HG02938 (cell line): ENCODE results near the gene CHAF1B.

Experiments
- ATAC-seq: cut with Tn5 transposase; IDR thresholded peaks from one replicate; pipeline ENCODE4 v1.9.1; 2021; ENCODE audit warnings: mild to moderate bottlenecking, moderate library complexity; ENCODE audit not compliant: unreplicated experiment

CHAF1B gene

DNA sequence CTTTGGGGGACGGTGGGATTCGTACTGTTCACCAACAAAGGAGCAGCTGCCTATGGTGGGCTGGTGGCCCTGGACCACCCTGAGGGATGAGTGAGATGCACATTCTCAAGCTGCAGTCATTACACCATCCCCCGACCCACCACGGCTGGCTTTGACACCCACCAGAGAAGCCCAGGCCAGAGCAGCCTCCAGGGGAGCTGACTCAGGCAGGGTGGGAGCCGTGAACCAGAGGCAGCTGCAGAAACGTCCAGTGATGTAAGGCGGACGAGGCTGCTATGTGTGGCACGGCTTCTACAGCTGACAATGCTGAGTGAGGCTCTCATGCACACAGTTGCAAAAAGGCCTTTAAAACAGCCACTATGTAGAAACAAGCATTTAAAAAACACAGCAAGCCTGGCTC, 40.1 kb downstream of the CHAF1B start:
- no peak for ATAC-seq

DNA sequence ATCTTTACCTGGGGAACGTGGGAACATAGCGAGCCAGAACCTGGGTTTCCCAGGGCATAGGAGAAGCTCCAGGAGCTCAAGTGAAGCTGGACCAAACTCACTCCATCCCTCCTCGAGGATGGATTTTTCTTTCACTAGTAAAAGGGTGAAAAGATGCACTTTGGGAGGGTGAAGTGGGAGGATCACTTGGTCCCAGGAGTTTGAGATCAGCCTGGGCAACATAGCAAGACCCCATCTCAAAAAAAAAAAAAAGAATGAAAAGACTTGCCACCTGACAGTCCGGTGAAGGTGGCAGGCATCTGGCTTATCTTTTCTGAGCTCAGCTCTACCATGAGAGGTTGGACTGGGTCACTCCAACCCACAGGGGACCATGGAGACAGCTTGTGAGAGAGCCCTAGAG, 42.3 kb downstream of the CHAF1B start:
- ATAC-seq: no peak

DNA sequence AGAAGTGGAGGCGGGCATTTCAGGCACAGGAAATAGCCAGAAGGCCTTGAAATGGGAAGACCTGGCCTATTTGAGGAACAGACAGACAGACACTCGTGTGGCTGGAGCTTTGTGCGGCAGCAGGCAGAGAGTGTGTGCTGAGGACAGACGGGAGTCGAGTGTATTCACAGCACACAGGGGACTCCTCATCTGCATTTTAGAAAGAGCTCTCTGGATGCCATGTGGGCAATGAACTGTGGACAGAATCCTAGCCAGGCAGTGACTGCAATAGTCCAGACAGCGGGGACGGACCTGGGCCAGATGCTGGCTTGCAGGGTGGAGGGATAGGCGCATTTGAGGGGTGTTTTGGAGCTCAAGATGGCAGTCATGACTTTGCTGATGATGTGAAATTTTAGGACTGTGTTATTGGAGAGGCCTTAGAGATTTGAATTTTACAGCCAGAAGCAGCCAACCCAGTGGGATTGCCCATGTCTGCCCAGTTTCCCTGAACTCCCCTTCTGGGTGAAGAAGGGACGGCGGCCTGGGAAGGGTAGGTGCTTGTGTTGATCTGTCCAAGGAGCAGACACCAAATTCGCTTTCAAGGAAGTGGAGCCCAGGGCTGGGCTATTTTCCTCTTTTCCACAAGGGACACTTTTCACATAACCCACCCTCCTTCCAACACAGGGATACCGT, 43.7 kb downstream of the CHAF1B start:
- no peak for ATAC-seq

DNA sequence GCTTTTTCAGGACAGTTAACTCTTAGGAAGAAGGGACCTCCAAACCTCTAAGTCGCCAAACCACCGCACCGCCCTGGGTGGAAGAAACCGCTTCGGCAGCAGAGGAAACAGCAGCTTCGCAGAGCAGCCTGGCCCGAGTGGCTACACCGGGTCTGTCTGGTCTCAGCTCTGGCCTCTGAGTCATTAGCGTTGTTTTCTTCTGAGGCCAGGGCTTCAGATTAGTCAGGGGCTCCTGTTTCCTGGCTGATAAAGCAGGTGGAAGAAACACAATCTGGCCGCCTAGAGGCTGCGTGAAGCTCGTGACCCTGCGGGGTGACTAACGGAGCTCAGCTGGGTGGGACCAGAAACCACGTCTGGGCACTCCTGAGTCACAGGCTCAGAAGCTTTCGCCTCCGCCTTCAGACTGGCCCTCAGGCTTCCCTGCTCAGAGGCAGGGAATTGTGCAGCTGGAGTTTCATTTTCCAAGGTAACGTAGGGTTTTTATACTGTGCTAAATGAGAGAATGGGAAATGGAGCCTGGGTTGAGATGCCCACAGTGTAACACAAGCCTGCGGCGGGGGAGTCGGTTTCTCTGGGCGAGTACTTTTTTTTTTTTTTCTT, 44.9 kb downstream of the CHAF1B start:
- peak; percentile 90 for ATAC-seq

DNA sequence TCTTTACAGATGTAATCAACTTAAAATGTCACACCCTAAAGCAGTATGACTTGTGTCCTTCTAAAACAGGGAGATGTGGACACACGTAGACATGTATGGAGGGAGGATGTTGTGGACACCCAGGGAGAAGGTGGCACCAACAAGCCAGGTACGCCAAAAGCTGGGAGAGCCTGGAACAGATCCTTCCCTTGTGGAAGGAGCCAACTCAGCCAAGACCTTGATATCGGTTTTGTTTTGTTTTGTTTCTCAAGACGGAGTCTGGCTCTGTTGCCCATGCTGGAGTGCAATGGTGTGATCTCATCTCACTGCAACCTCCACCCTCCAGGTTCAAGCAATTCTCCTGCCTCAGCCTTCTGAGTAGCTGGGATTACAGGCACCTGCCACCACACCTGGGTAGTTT, 45.6 kb downstream of the CHAF1B start:
- ATAC-seq: no peak

DNA sequence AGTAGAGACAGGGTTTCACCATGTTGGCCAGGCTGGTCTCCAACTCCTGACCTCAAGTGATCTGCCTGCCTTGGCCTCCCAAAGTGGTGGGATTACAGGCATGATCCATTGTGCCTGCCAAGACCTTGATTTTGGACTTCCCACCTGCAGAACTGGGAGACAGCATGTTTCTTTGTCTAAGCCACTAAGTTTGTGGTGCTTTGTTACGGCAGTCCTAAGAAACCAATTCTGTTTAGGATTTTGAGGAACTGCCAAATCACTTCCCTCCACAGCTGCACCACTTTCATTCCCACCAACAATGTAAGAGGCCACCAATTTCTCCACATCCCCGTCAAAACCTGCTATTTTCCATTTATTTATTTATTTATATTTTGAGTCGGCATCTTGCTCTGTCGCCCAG, 46.1 kb downstream of the CHAF1B start:
- no peak for ATAC-seq

DNA sequence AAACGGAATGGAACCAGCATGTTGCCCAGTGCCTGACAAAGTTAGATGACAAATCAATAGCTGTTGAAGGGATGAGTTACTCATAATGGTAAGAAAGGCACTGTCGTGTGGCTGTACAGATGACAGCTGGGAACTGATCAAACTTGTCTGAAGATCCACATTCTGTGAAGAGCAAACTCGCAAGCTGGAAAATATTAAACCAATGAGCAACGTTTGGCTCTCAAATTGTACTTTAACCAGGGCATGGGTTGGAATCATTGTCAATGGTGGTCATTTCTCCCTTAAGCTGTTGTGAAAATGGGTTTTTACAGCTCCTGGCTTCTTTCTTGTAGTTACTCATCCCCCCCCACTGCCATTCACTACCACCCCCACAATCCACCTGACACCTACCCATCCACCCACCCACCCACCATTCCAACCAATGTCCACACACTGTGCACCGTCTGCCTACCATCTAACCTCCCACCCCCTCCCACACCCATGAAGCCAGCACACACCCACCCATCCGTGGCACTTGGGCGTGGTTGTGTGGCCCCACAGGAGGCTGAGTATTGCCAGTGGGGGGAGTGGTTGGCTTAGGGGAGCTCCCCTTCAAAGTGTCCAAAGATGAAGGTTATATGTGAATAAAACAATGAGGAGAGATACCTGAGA, 48.0 kb downstream of the CHAF1B start:
- ATAC-seq: no peak

DNA sequence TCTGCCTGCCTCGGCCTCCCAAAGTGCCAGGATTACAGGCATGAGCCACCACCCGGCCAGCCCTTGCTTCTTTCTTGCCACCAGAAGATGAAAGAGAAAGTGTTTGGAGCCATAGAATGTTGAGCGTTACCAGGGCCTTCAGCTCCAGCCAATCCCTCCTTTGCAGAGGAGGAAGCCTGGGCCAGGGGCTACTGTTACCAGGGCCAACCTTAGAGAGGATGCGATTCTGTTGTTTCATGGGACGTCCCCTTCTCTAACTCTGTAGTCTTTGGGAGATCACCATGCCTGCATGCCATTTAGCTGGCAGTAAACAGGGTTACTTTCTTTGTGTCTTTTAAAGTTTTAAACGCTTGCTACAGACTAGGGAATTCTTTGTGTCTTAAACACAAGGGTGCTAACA, 49.0 kb downstream of the CHAF1B start:
- no peak for ATAC-seq

DNA sequence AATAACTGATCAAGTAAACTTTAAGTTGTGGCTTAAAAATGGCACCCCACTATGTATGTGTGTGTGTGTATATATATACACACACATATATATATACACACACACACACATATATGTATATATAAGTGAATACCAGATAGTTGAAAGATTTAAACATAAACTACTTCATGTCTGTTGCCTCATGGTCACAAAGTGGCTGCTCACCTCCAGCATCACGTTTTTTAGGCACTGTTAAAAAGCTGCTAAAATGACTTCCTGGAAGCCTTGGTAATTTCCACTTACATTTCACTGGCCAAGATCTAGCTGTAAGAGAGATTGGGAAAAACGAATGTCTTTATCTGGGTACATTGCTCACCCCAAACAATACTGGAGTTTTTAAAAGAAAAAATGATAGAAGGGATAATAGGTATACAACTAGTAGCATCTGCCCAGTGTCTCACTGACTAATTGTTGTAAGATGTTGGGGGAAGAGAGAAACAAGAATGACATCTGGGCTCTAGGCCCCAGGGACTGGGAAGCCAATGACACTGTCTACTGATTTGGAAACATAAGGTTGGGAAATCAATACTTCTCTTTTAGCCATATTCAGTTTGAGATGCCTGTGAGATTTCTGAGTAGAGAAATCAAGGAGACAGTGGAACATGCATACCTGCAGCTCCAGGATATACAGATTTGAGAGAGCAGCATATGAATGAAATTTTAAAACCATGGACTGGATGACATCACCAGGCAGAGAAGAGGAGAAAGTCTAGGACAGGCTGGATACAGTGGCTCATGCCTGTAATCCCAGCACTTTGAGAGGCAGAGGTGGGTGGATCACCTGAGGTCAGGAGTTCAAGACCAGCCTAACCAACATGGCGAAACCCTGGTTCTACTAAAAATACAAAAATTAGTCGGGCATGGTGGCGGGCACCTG, 51.9 kb downstream of the CHAF1B start:
- ATAC-seq: no peak

DNA sequence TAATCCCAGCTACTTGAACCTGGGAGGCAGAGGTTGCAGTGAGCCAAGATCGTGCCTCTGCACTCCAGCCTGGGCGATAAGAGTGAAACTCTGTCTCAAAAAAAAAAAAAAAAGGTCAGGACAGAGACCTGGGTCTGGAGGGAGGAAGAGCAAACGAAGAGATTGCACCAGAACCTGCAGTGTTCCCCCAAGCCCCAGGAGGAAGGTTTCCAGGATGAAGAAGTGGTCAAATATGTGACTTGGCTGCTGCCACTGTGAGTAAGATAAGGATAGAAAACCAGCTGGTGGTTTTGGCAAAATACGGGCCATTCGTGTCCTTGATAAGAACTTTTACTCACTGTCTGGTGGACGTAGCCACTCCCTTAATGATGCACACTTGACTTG, 52.5 kb downstream of the CHAF1B start:
- ATAC-seq: no peak

DNA sequence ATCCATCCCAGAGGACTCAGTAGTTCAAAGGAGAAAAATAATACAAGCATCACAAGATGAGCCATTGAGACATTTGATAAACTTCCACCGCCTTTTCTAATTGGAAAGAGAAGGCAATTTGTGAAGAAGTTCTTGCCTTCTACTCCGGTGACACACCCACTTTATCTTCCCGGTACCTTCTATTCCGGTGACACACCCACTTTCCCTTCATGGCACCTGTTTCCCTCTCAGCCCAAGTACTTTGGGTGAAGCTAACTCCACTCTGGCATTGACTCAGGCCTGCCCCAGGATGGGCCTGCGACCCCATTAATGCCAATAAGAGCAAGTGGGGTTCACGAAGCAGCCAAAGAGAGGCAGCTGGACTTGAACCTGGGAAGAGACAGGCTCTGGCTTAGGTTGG, 56.5 kb downstream of the CHAF1B start:
- ATAC-seq: no peak

DNA sequence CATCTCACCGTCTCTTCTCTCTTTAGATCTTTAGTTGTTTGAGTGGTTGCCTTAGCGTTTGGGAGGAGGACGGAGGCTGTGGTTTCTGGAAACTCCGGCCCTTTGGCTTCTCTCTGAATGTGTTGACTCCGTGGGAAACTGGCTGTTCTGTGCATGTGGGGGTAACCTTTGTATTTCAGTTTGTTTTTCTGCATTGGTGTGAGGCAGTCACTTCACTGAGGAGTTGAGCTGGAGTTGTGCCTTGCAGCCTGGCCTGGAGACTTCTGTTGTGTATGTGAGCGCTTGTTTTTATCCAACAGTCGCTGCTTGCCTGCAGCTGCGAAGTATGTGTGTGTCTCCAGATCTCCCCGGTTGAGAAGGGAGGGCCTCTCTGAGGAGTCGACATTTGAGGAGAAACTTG, 61.1 kb downstream of the CHAF1B start:
- no peak for ATAC-seq

DNA sequence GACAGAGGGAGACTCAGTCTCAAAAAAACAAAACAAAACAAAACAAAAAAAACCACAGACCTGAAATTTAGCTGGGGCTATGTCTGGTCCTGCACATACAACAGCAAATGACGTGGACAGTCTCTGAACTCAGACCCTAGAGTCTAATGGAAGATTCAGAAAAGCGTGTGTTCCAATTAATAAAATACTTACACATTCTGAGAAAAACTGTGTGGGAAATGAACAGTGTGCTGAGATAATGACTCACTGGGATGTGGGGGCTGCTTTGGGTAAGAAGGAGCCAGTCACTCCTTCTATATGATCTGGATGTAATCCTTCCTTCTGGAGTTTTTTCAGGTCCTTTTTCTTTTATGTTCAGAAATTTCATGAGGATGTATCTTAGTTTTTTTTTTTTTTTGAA, 65.3 kb downstream of the CHAF1B start:
- ATAC-seq: no peak

DNA sequence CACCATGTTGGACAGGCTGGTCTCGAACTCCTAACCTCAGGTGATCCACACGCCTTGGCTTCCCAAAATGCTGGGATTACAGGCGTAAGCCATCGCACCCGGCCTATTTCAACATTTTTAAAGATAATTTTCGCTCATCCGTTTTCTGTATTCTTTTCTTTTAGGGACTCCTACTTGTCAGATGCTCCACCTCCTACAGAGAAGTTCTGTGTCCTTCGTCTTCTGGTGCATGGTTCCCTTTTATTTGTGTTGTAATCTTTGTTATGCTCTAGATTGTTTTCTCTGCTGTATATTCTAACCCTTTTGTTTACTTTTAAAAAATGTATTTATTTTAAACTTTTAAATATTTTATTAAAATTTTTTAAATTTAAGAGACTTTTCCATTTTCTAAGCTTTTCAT, 66.3 kb downstream of the CHAF1B start:
- ATAC-seq: no peak

DNA sequence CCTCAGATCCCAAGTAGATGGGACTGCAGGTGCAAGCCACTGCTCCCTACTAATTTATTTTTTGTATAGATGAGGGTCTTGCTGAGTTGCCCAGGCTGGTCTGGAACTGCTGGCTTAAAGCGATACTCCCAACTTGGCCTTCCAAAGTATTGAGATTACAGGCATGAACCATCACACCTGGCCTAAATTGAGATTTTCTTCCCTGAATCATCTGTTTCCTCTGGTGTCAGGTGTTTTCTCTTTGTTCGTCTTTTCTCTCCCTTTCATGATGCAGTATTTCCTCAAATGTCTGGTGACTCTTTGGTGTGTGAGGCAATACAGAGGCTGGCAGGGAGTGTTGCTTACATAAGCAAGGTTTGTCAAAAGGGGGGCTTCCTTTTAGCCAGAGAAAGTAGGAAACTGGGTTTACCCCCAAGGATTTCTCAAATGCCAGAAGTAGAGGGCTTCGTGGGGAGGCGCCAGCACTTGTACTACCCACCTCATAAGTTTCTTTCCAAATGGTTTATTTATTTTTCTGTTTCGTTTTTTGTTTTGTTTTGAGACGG, 67.2 kb downstream of the CHAF1B start:
- ATAC-seq: no peak

DNA sequence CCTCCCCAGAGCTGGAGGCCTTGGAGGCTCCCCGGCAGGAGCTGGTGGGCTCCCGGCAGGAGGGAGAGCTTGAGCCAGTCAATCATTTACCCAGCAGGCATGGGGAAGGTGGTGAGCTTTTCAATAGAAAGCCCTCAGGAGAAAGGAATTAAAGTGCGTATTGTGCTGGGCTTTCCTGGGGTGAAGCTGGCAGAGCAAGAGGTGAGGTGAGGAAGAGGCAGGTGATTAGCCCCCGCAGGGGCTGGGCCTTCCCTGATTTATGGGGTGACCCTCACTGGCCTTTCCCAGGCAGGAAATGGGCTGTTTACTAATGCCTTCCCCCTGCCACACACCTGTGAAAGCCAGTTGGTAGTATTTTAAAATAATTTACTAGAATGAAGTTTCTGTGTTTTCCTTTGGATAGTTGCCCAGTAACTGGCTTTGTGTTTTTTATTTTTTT, 68.9 kb downstream of the CHAF1B start:
- ATAC-seq: no peak

DNA sequence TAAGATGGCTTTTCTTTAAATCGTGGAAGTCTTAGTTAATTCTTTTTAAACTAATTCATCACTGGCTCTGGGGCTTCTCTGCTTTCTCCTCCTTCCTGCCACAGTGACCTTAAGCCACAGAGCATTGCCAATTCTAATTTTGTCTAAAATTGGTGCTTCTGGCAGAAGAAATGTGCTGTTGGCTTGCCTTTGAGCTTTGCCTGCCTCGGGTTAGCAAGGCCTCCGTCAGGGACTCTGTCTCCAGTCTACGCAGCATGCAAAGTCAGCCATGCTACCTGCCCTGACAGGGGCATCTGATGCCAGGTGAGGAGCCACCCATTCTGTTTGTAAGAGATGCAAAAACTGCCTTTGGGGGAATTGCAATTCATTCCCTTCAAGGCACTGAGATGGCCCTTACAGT, 69.5 kb downstream of the CHAF1B start:
- no peak for ATAC-seq

DNA sequence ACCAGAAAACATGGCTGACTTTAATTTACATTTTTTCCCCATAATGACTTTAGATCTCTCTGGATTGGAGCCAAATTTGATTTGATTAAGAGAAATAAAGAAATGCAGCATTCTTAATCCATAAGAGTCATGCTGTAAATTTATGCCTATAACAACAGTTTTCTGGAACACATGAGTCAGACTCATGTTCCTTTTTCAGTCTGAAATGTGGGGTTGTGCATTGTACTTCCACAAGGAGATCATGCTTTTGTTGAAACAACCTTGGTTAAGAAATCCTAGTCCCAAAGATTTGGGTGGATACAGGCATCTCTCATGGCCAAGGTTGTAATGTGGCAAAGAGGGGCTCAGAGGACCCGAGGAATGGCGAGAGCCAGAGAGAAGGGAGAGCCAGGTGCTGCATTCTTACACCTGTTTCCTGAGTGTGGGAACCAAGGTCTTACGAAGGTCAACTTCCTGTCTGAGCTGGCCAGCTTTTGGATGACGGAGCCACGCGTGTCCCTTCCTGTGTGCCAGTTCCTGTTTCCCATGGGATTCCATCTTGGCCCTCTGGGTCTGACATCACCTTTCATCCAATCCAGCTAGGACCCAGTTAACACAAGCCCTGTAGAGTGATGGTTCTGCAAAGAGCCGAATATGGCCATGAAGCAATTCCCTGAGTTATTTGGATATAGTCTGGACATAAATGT, 71.7 kb downstream of the CHAF1B start:
- no peak for ATAC-seq

DNA sequence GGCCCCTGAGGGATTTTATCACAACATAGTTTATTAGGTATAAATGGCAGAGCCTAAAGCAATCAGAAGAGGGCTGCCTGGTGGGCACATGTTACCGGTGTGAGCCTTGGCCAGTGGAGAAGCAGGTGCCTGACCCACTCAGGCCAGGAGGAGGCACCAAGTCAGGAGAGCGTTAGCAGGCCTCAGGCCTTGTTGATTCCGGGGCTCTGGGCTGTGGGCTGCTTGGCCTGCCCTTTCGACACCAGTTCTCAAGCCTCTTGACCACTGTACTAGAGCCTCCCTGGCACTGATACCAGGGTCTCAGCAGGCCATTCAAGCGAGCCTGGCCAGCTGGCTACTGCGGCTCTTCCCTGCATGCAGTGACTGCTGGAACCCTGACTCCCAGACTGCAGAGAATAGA, 73.9 kb downstream of the CHAF1B start:
- ATAC-seq: no peak

DNA sequence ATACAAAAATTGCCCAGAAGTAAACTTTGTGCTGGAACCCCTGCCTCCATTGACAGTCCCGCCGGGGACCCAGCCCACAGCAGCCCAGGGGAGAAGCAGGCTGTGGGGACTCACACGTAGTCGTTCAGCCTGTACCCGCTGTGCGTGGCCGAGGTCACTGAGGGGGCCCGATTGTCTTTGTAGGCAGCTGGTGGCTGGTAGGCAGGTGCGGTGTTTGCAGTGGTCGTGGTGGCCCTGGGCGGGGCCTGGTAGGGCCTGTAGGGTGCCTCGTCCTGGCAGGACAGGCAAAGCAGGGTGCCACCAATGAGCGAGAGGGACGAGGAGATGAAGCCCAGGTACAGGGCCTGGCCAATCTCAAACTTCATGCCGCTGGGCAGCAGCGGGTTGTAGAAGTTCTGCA, 75.7 kb downstream of the CHAF1B start:
- no peak for ATAC-seq
